PC-3 (cell line): ENCODE data around the gene SFI1.

ENCODE experiments used
- CTCF ChIP-seq: fragments of 300-600 bp; sonication (generic); conservative IDR thresholded peaks from 2 replicates; pipeline ENCODE4 v1.5.1; 2017; ENCODE audit warnings: antibody characterized with exemption, low read depth, mild to moderate bottlenecking, low read length
- EZH2 ChIP-seq: fragments of 300-600 bp; sonication (generic); IDR thresholded peaks from one replicate; pipeline ENCODE4 v1.6.1; 2017; ENCODE audit warnings: antibody characterized with exemption, mild to moderate bottlenecking, low read length; ENCODE audit not compliant: unreplicated experiment

GRCh38 chr22:31613286-31613903 is 117.1 kb downstream of the SFI1 start:
- no peak for TF ChIP-seq CTCF
- TF ChIP-seq EZH2 = no peak
